GM10266 (cell line): ENCODE data around the gene NKX6-2.

Source experiments
- DNase-seq: peaks from one replicate; pipeline ENCODE4 v3.0.0; 2012; ENCODE audit errors: extremely low spot score
- TF ChIP-seq, protein P1 (sequence below): IDR thresholded peaks from 2 replicates; pipeline ENCODE4 v1.5.1; 2012; ENCODE audit warnings: mild to moderate bottlenecking, low read depth; ENCODE audit not compliant: control insufficient read depth, insufficient read depth; ENCODE audit errors: missing control alignments

Gene NKX6-2

DNA sequence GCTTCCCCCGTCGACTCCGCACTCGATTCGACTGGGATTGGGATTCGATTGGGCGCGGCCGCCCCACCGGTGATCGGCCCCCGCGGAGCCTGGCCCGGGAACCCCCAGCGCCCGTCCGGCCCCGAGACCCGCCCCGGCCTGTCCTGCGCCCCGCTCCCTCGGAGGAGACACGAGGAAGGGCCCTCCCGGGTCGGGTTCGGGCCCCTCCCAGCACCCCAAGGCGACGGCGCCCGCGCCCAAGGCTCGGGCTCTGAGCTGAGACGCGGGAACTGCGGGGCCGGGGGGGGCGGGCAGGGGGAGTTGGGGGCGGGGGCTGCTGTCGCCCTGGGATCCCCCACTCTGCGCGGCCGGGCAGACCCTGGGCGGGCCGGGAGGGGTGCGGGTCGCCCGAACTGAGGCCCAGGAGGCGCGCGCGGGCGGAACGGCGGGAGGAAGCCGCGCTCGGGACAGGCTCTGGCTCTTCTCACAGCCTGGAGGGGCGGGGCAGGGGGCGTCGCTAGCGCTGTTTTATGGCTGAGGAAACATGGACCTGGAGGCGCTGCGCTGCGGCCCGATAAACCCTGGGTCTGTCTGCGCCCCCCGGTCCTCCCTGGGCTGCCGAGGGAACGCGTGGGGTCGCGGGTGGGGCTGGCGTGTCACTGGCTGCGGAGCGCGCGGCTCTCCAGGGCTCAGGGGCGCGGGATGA is 1.7 kb upstream of the NKX6-2 start:
- TF ChIP-seq, protein P1, sequence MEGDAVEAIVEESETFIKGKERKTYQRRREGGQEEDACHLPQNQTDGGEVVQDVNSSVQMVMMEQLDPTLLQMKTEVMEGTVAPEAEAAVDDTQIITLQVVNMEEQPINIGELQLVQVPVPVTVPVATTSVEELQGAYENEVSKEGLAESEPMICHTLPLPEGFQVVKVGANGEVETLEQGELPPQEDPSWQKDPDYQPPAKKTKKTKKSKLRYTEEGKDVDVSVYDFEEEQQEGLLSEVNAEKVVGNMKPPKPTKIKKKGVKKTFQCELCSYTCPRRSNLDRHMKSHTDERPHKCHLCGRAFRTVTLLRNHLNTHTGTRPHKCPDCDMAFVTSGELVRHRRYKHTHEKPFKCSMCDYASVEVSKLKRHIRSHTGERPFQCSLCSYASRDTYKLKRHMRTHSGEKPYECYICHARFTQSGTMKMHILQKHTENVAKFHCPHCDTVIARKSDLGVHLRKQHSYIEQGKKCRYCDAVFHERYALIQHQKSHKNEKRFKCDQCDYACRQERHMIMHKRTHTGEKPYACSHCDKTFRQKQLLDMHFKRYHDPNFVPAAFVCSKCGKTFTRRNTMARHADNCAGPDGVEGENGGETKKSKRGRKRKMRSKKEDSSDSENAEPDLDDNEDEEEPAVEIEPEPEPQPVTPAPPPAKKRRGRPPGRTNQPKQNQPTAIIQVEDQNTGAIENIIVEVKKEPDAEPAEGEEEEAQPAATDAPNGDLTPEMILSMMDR = no peak
- DNase-seq = no peak

DNA sequence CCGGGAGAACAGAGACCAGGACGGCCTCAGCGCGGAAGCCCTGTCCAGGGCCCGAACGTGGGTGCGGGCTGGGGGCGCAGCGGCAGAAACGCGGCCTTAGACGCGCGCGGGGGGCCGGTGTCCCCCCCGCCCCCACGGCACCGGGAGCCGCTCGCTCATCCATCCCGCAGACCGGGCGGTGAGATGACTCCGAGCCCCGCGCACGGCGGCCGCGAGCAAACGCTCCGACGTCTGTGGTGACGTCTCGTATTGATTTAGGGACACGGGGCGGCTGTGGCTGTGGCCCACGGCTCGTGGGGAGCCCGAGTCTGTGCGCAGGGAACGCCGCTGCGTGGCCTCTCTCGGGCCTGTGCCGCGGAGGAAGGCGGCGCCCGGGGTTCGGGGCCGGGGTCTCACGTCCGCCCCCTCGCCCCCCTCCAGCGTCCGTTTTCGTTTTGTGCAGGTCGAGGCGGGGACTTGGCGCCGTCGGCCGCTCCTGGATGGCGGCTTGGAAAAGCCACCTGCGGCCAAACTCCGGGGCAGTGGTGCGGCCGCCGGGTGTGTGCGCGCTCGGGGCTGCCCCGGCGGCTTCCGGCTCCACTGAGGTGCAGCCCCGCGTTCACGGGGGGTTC is 1.0 kb upstream of the NKX6-2 start:
- TF ChIP-seq, protein P1 = no peak
- DNase-seq = no peak

DNA sequence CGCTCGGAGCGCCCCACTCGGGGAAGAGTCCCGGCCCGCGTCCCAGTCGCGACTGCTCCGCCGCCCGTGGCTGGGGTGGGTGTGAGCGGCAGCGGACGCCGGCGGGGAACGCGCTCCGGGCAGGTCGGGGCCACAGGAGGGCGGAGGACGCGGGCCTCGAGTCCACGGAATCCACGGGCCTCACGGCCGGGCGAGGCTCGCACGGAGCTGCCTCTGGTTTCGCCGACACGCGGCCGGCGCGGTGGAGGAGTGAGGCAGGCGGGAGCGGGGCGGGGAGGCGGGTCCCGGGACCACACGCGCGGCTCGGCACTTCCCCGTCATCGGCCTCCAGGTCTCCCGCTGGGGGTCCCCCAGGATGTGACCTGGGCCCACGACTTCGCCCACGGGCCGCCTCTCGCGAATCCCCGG is 533 bp upstream of the NKX6-2 start:
- TF ChIP-seq, protein P1 = no peak
- no peak for DNase-seq

DNA sequence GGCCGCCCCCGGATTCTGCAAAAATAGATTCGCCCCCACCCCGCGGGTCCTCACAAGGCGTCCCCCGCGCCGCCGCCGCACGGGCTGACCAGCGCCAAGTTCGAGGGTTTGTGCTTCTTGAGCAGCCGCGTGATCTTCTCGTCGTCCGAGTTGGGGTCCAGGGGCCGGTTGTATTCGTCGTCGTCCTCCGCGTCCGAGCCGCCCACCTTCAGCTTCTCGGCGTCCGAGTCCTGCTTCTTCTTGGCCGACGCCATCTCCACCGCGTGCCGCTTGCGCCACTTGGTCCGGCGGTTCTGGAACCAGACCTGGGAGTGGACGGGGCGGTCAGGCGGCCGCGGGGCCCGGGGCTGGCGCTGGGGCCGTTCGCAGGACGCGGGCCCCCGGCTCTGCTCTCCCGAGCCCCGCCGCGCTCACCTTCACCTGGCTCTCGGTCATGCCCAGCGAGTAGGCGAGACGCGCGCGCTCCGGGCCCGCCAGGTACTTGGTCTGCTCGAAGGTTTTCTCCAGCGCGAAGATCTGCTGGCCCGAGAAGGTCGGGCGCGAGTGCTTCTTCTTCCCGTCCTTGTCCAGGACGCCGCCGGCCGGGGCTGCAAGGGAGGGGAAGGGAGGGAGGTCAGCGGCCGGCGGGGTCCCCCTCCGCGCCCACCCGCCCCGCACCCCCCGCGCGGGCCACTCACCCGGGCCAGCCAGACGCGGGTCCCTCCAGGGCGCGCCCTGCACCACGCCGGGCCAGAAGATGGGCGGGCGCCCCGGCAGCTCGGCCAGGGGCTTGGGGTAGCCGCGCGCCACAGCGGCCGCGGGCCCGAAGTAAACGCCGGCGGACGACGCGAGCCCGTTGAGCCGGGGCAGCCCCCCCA is 853 bp downstream of the NKX6-2 start:
- no peak for DNase-seq
- TF ChIP-seq, protein P1 = no peak

DNA sequence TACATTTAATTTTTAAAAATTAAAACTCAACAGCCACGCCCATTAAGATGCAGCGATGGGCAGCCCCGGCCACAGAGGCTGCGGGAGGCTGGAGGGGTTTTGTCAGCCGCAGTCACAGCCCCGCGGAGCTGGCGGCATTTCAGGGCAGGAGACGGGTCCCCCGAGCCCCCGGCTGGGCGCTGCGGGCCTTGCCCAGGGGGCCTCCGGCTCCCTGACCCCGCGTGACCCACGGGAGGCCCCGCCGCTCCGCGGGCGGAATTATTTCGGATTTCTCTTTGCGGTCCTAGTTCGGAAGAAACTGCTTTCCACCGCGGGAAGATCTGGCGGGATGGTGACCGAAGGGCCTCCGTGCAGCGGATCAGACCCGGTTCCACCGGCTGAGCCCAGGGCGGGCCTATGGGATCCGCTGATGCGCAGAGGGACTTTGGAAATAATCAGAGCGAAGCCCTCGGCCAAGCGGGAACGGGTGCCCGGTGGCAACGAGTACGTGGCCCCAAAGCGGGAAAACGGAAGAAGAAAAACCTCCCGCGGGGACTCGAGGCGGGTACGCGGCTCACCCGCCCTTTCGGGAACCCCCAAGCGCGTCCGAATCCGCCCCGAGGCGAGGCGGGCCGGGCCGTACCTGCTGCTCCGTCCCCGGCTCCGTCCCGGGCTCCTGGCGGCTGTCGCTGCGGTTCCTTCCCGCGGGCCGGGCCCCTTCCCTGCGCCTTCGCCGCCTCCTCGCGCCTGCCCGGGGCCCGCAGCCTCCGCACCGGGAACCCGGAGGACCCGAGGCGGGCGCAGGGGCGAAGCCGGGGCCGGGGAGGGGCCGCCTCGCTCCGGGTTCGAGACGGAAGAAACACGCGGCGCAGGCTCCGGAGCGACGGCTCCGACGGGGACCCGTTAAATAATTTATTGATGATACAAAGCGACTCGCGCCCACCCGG is 1.7 kb downstream of the NKX6-2 start:
- TF ChIP-seq, protein P1 = no peak
- DNase-seq = no peak

DNA sequence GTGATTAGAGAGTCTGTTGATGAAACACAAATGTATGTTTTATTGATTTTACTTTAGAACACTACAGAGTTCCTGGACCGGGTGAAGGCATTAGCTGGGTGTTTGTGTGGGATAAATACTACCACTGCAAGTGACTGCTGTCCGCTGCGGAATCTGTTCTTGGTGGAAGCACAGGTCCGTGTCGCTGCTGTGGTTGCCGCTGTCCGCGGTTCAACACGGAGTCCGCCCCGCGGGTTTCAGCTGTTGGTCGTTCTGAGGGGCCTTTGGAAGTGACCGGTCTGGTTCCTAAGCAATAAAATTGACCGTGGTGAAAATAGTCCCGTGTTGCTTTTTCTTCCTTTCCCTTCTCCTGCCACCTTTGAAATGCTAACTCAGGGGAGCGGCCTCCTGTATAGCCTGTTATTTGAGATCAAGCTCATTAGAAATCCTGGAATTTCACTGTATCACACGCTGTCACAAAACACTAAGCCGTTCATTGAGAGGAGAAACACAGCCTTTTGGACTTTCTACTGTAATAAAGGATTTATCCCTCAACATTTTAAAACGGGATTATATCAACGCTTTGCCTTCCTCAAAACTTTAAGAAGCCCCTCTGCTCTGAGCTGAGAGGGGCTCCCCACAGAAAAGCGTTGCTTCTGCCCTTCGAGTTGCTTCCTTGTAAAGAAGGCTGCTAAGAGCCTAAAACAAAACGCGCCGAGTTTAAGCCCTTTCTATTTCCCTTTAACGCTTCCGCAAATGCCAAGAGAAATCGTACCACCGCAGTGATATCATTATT is 2.6 kb downstream of the NKX6-2 start:
- TF ChIP-seq, protein P1 = no peak
- DNase-seq = no peak
